Cardiac fibroblast (primary cell): Measurements from ENCODE around the gene ADGRA1.

Experiments used
- DNase-seq, 2 donors: peaks; one replicate each; pipeline versions ENCODE4 v3.0.0 to v3.0.0-alpha.2; 2010; ENCODE audit warnings: low read depth in 2 of 2
- H3K4me3 ChIP-seq, 2 donors: replicated peaks in 1 of 2; 1 replicate in 1 of 2; 2 replicates in 1 of 2; pipeline ENCODE4 v1.5.1; 2011; ENCODE audit warnings: low read depth in 2 of 2, low read length in 2 of 2, mild to moderate bottlenecking in 2 of 2, moderate library complexity in 1 of 2
- CTCF ChIP-seq: IDR thresholded peaks from one replicate; pipeline ENCODE4 v1.5.1; 2011; ENCODE audit warnings: low read depth, mild to moderate bottlenecking, low read length, inconsistent platforms

Gene ADGRA1

DNA sequence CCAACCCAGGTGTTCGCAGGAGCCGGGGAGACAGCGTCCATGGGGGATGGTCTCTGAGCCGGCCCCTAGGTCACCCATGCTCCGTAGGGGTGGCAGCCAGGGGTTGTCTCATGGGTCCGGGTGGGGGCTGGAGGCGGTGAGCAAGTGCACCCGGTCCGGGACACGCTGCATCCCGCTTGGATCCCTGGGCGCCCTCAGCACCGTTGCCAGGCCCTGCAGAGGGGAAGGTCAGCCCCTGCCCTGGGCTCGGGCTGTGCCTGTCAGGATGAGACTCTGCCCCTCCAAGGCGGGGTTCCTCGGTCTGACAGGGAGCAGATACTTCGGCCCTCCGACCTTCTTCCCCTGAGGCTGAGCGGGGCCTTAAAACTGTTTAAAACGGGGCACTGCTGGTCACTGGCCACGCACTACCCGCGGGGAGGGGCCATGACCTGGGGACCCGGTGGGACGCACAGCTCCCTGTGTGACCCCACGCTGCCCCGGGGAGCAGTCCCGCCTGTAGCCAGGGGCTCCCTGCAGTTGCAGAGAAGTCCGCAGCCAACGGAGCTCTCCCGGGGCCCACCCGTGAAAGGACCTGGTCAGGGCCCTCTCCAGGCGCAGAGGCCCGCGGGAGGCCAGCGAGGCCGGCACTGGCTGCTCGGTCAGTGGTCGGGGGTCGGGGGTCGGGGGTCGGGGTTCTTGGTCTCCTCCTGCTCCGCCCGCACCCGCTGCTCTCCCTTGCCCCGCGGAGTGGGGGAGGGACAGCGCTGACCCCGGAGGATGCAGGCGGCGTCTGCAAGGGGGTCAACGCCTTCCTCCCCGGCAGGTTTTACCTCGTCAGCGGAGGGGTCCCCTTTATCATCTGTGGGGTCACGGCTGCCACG lies 38.9 kb downstream of the ADGRA1 start:
- H3K4me3 ChIP-seq = no peak overlapping the region
- TF ChIP-seq CTCF = no peak
- DNase-seq = no peak

GRCh38 chr10:133127291-133128125 lies 39.8 kb downstream of the ADGRA1 start:
- no peak for DNase-seq
- no peak for TF ChIP-seq CTCF
- no peak overlapping the region for H3K4me3 ChIP-seq

DNA sequence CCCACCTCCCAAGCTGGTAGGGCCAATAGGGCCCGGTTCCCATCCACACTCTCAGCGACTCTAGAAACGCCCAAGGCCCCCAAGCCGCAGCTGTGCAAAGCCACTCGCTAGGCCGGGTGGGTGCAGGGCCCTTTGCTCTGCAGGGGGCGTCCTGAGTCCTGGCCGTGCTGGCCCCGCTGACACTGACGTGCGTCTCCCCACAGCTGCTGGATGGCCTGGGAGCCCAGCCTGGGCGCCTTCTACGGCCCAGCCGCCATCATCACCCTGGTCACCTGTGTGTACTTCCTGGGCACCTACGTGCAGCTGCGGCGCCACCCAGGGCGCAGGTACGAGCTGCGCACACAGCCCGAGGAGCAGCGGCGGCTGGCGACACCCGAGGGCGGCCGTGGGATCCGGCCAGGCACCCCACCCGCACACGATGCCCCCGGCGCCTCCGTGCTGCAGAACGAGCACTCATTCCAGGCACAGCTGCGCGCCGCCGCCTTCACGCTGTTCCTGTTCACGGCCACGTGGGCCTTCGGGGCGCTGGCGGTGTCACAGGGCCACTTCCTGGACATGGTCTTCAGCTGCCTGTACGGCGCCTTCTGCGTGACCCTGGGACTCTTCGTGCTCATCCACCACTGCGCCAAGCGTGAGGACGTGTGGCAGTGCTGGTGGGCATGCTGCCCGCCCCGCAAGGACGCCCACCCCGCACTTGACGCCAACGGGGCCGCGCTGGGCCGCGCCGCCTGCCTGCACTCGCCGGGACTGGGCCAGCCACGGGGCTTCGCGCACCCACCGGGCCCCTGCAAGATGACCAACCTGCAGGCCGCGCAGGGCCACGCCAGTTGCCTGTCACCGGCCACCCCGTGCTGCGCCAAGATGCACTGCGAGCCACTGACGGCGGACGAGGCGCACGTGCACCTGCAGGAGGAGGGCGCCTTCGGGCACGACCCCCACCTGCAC lies 40.7 kb downstream of the ADGRA1 start:
- DNase-seq = no peak
- no peak overlapping the region for H3K4me3 ChIP-seq
- no peak for TF ChIP-seq CTCF

DNA sequence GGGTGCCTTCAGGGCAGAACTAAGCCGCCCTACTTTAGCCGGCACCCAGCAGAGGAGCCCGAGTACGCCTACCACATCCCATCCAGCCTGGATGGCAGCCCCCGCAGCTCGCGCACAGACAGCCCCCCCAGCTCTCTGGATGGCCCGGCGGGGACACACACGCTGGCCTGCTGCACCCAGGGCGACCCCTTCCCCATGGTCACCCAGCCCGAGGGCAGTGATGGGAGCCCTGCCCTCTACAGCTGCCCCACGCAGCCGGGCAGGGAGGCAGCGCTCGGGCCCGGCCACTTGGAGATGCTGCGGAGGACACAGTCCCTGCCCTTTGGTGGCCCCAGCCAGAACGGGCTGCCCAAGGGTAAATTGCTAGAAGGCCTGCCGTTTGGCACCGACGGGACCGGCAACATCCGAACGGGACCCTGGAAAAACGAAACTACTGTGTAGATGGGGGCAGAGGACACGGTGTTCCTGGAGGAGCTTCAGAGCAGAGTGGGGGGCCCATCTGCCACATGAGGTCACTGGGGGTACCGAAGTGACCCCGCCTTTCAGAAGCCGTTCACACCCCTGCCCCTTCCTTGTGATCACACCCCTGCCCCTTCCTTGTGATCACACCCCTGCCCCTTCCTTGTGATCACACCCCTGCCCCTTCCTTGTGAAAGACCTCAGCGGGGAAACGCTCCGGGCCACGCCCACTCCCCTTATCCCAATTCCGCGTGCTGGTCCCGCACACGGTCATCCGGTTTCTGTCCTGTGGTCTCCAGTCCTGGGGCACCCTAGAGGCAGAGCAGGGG lies 41.5 kb downstream of the ADGRA1 start:
- TF ChIP-seq CTCF = no peak
- DNase-seq = no peak

GRCh38 chr10:133129859-133130495 lies 42.3 kb downstream of the ADGRA1 start:
- H3K4me3 ChIP-seq = no peak overlapping the region
- TF ChIP-seq CTCF = no peak
- no peak for DNase-seq

More for the DNA sequence above, 41.5 kb downstream of the ADGRA1 start:
- no peak overlapping the region for H3K4me3 ChIP-seq
